Neutrophil (primary cell): Measurements from ENCODE around the gene ZNF554.

Experiments
- H3K27ac ChIP-seq: fragments of 200-600 bp; sonication (generic); 2 replicates; pipeline ENCODE4 v1.5.1; 2016; ENCODE audit warnings: mild to moderate bottlenecking, moderate library complexity
- H3K27me3 ChIP-seq: fragments of 200-600 bp; sonication (generic); 2 replicates; pipeline ENCODE4 v1.6.0; 2016; ENCODE audit warnings: mild to moderate bottlenecking
- H3K36me3 ChIP-seq: fragments of 200-600 bp; sonication (generic); 2 replicates; pipeline ENCODE4 v1.5.1; 2017
- H3K4me1 ChIP-seq, 2 experiments: fragments of 200-600 bp in 1 of 2; sonication (generic) in 1 of 2; 1 replicate in 1 of 2; 2 replicates in 1 of 2; pipeline versions ENCODE4 v1.5.1 to v1.6.1; 2013 to 2016; ENCODE audit warnings: low read depth in 1 of 2, low read length in 1 of 2, mild to moderate bottlenecking in 1 of 2, moderate library complexity in 1 of 2; ENCODE audit not compliant: control insufficient read depth in 1 of 2, insufficient read depth in 1 of 2
- H3K4me3 ChIP-seq, 2 experiments: fragments of 200-600 bp in 1 of 2; sonication (generic) in 1 of 2; 1 replicate in 1 of 2; 2 replicates in 1 of 2; pipeline ENCODE4 v1.5.1; 2013 to 2016; ENCODE audit warnings: low read depth in 1 of 2, low read length in 1 of 2, mild to moderate bottlenecking in 1 of 2, moderate library complexity in 1 of 2
- H3K9me3 ChIP-seq: fragments of 200-600 bp; sonication (generic); 2 replicates; pipeline ENCODE4 v1.5.1; 2016
- CTCF ChIP-seq: fragments of 200-600 bp; sonication (generic); IDR thresholded peaks from 2 replicates; pipeline ENCODE4 v1.5.1; 2016; ENCODE audit warnings: antibody characterized with exemption

ZNF554 gene

GRCh38 chr19:2774953-2775555 is 44.6 kb upstream of the ZNF554 start:
- Histone ChIP-seq H3K27ac (peak overlapping the region; percentile 75), H3K36me3 (peaks cover 5% of the 10 kb centered on the region), H3K4me1 (peaks cover 18 to 20% of the 10 kb centered on the region in 2 experiments), H3K9me3 (no peaks in the 10 kb centered on the region), H3K4me3 (peak overlapping the region; percentile 25), H3K27me3 (no peaks in the 10 kb centered on the region)
- TF ChIP-seq CTCF, result no peak

GRCh38 chr19:2775556-2776430 is 43.9 kb upstream of the ZNF554 start:
- Histone ChIP-seq H3K27ac (peak overlapping the region; percentile 75), H3K36me3 (peaks cover 5% of the 10 kb centered on the region), H3K4me3 (peak overlapping the region; percentile 25), H3K27me3 (no peaks in the 10 kb centered on the region), H3K9me3 (no peaks in the 10 kb centered on the region), H3K4me1 (peaks cover 14 to 15% of the 10 kb centered on the region in 2 experiments)
- TF ChIP-seq CTCF, result no peak

- no peaks in the 10 kb centered on the region for H3K27me3 ChIP-seq
- no peaks in the 10 kb centered on the region for H3K9me3 ChIP-seq
- no peak overlapping the region for H3K27ac ChIP-seq
- peaks cover 5% of the 10 kb centered on the region for H3K36me3 ChIP-seq
- no peak overlapping the region for H3K4me3 ChIP-seq
- H3K4me1 ChIP-seq, result peaks cover 24 to 26% of the 10 kb centered on the region in 2 experiments
- TF ChIP-seq CTCF, result no peak
Observed at GRCh38 chr19:2777952-2778683, 41.5 kb upstream of the ZNF554 start.

- Histone ChIP-seq H3K27ac (no peak overlapping the region), H3K36me3 (peaks cover 5% of the 10 kb centered on the region), H3K4me1 (peaks cover 33 to 34% of the 10 kb centered on the region in 2 experiments), H3K9me3 (no peaks in the 10 kb centered on the region), H3K27me3 (no peaks in the 10 kb centered on the region), H3K4me3 (no peak overlapping the region)
- no peak for TF ChIP-seq CTCF
Observed at GRCh38 chr19:2779121-2779740, 40.4 kb upstream of the ZNF554 start.

- Histone ChIP-seq H3K27me3 (no peaks in the 10 kb centered on the region), H3K4me1 (peaks cover 36 to 38% of the 10 kb centered on the region in 2 experiments), H3K4me3 (no peak overlapping the region), H3K9me3 (no peaks in the 10 kb centered on the region), H3K36me3 (peaks cover 5% of the 10 kb centered on the region), H3K27ac (no peak overlapping the region)
- TF ChIP-seq CTCF, result no peak
Observed at GRCh38 chr19:2780284-2780683, 39.4 kb upstream of the ZNF554 start.
